SKM-1 treated with dmso at 0.1 percent for 144 hours (cell line): ENCODE measurements around the gene PRKAR2B.
A peak's percentile ranks its signal among the peaks of the same experiment; 100 is the strongest.
"Not testable (repeated sequence)": the region's sequence is repeated elsewhere in the genome, so short reads cannot be mapped to it uniquely, and the experiment has no call there.

ENCODE experiments used
- DNase-seq: peaks from one replicate; lab custom pipeline; 2025; ENCODE audit not compliant: unreplicated experiment; lab: John Stamatoyannopoulos, UW

The PRKAR2B gene

DNA sequence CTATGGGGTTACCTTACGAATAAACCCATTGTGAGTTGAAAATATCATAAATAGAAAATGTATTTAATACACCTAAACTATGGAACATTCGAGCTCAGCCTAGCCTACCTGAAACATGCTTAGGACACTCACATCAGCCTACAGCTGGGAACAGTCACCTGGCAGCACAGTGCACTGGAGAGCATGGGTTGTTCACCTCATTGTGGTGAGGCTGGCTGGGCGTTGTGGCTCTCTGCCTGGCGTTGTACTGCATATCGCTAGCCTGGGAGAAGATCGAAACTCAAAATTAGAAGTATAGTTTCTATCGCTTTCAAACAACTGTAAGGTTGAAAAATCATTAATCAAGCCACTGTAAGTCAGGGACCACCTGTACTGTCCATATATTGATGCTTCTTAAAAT lies 107.0 kb downstream of the PRKAR2B start:
- DNase-seq: no peak

GRCh38 chr7:107152011-107152410 lies 107.5 kb downstream of the PRKAR2B start:
- no peak for DNase-seq

GRCh38 chr7:107154826-107155225 lies 110.3 kb downstream of the PRKAR2B start:
- no peak for DNase-seq

GRCh38 chr7:107155726-107156125 lies 111.2 kb downstream of the PRKAR2B start:
- DNase-seq: not testable (repeated sequence)

GRCh38 chr7:107157091-107157490 lies 112.6 kb downstream of the PRKAR2B start:
- no peak for DNase-seq

- no peak for DNase-seq
Measured at GRCh38 chr7:107158028-107158427, 113.5 kb downstream of the PRKAR2B start.

GRCh38 chr7:107160389-107160788 lies 115.9 kb downstream of the PRKAR2B start:
- DNase-seq: no peak

DNA sequence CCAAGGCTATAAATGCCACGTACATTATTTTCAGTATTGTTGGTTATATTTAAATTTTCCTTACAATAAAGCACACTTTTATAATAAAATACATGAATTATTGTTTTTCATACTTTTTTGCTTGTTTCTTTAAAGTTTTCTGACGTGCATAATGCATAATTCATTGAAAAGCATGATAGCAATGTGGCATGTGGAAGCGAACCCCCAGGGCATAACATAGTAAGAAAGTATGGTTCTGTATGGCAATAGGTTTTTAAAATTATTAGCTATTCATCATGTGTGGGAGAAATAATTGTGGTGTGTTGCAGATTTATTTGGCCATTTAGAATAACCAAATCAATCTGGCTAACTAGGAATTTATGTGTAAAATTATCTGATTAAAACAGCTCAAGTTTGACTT lies 116.9 kb downstream of the PRKAR2B start:
- no peak for DNase-seq

DNA sequence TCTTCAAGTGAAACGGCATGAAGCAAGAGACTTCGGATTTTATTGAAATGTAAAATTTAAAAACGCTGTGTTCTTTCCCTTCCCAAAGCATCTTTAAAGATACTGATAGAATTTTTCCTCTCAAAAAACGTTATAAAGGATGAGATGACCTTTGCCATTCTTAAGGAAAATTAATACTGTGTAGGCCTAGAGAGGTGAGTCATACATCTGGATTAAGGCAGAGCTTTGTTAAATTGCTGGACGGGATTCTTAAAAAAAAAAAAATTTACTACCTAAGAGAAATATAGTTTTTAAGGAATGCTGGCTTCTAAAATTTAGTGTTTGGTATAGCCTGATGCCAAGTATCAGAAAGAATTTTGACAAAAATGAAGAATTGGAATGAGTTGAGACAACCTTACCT lies 118.0 kb downstream of the PRKAR2B start:
- DNase-seq: no peak

GRCh38 chr7:107164092-107164491 lies 119.6 kb downstream of the PRKAR2B start:
- DNase-seq: no peak

- DNase-seq: no peak
Measured at GRCh38 chr7:107165341-107165740, 120.8 kb downstream of the PRKAR2B start.

- DNase-seq: no peak
Measured at GRCh38 chr7:107166736-107167426, 122.4 kb downstream of the PRKAR2B start.

DNA sequence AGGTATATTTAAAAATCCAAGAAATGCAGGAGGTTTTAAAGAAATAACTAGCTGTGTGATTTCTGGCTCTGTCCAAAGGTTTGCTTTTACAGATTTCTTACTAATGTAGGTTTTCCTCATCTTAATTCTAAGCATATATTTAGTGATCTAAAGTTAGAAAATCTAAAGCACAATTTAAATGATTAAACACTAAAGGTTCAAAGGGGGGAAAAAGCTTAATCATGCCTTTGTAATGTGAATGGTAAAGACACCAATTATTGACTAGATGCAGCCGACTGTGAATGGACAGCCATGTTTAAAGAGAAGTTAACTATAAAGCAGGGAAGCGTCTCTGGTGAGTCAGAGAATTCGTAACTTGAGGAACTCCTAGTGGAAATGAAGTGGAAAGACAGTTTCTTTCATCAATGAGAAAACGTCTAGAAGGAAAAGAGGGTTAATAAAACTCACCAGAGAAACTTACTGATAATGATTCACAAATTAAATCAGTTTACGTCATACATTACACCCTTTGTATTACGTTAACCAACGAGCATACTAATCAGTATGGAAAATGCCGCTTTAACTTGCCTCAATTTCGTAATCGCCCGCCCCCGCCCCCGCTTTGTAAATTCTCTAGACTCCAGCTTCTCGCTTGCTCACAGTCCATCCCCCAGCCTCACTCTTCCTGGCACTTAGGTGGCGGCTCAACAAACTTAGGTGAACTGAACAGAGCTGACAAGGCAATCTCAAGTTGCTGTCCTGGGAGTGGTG lies 123.2 kb downstream of the PRKAR2B start:
- DNase-seq: peak; percentile 71

GRCh38 chr7:107168233-107169119 lies 124.0 kb downstream of the PRKAR2B start, which contains the start of gene HBP1:
HBP1 (plus strand) TSS chr7:107169003; CDS start chr7:107179894, 10,891 bp downstream.
- peak; percentile 99 for DNase-seq

DNA sequence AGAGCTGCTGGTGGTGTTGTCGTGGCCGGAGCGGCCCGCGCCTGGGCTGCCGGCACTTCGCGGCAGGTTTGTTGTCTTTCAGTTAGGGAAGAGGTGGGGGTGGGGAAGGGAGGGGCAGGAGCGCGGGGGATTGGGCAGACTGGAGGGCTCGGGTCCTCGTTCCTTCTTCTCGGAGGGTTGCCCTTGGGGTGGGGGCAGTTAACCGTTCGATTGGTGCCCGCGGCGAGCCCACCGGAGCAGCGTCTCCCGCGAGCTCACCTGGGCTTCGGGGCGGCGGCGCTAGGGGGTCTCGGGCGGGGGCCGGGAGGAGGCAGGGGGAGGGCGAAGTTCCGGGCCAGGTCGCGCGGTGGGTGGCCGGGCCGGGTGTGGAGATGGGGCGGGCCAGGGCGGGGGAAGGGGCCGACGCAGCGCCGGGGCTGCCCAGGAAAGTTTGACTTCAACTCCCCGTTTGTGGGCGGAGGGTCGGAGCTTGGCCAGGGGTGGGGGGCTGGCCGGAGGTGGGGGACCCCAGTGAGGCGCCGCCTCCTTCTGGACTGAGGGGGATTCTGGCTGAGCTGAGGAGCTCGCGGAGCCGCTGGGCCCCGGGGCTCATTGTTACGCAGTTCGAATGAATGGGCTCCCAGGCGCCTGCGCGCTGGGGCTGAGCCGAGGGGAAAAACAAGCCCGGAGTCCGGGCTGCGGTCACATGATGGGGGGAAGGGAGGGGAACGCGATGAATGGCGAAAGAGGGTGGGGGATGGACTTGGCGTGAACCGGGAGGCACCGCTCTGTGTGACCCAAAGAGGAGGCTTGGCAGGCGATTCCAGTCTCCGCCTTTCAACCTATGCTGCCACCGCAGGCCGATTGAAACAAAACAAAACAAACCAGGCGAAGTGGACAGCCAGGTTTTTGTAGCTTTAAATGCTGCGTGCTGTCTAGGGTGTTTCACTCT lies 124.9 kb downstream of the PRKAR2B start:
- peak; percentile 92 for DNase-seq

DNA sequence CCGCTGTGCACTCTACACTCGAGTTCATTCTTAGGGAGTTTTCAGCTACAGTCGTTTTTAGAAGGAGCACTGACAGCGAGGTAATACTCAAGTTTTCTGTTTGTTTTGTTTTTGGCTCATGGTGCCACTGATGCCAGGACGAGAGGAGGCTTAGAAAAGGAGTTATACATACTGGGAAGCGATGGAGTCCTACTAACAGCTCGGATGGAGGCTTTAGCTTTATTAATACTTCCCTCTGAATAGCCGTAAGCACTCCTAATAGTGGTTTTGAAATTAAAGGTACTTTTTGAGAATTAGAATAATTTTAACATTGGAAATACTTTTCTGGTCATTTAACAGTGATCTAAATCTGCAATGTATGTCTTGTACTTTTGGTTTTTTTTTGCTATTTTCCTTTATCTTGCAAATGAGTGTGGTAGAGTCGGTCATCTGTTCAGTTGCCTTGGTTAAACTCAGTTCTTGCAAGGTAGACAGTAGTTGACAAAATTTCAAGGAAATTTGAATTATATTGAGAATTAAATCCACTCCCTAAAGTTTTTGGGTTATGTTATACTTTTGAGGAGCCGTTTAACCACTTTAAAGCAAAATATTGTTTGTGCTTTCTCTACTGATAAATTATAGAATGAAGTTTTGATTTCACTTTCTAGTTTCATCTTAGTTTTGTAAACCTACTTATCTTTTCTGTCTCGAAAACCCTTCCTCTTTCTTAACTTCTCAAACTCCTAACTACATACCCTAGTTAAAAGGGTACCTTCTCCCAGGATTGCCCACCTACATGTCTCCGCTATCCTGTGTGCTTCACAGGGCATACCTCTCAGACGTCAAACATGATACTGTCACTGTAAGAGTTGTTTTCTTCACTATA lies 125.8 kb downstream of the PRKAR2B start:
- no peak for DNase-seq

DNA sequence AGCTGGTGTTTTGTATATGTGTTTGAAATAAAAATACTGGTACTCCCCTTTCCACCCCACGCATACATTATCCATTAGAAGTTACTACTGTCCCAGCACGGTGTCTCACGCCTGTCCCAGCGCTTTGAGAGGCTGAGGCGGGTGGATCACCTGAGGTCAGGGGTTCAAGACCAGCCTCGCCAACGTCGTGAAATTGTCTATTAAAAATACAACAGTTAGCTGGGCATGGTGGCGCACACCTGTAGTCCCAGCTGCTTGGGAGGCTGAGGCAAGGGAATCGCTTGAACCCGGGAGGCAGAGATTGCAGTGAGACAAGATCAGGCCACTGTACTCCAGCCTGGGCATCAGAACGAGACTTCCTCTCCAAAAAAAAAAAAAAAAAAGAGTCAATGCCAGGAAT lies 127.0 kb downstream of the PRKAR2B start:
- DNase-seq: no peak

DNA sequence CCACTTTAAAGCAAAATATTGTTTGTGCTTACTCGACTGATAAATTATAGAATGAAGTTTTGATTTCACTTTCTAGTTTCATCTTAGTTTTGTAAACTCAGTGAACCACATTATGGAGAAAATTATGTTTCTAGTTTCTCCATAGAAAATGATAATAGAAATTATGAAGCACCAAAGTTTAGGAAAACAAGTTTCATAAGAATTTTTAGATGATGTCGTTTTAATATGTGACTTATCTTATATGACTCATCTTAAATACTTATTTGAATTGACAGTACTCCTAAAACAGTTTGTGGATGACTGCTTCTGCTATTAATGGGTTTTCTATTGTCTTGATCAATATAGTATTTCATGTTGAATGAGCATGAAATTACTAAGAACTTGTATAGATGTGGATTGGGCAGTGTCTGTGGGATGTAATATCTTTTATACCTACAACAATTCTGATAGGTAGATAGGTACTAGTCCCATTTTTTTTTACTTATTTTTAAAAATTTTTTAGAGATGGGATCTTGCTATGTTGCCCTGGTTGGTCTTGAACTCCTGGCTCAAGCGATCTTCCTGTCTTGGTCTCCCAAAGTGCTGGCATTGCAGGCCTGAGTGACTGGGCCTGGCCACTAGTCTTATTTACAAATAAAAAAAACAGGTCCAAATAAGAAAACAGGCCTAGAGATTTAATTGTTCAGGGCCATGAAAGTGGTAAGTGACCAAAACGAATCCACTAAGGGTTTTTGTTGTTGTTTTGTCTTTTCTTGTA lies 127.9 kb downstream of the PRKAR2B start:
- DNase-seq: no peak

DNA sequence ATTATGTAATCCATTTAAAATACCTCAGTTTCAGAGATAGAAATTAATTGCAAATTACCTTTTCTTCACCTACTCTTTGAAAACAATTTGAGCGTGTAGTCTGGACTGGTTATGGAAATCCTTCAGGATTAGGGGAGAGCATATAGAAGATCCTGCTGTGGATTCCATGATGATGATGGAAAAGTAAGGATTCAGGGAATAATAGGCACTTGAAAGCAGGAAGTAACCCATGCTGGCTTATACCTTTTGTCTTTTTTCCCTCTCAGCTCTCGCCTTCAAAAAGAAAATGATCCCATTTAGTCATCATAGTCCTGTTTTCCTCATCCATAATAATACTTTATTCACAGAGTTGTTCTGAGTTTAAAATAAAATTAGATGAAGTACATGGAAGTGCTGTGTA lies 128.7 kb downstream of the PRKAR2B start:
- no peak for DNase-seq
